Myocyte (in vitro differentiated cells): ENCODE measurements around the gene IFT25. TPM values are rescaled to one million over a fixed set of nuclear protein-coding genes. Genes with fewer than 3 reads are reported as not detected.

Experiments
- DNase-seq: peaks from one replicate; pipeline ENCODE4 v3.0.0-alpha.2; 2012; ENCODE audit warnings: low read depth
- total RNA-seq: library from RNA; depleted of rRNA; stranded (reverse); fragments of >200 nt; gene quantifications from 2 replicates; pipeline ENCODE4 v1.2.3, GENCODE V29; 2014

The IFT25 gene
- total RNA-seq, 1 donor from 2014 or later, result 14.4 TPM

GRCh38 chr1:53957194-53957818 lies 11.8 kb upstream of the IFT25 start:
- DNase-seq, result no peak

- no peak for DNase-seq
Observed at GRCh38 chr1:53956308-53957168, 11.0 kb upstream of the IFT25 start.

DNA sequence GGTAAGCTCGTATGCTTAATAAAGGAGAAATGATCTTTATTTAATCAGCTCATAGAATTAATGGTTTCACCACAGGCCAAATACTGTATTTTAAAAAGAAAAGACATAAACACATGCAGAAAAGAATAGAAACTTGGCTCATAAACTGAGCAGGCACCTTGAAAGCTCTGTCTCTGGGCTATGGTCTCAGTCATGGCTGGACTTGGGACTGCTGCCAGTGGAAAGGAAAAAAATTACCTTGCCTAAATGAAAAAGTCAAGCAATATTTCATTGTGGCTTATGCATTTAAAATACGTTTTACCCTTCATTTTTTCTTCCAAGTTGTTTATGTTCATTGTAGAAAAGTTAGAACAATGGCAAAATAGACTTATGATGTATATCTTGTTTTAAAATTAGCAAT lies 8.6 kb upstream of the IFT25 start:
- DNase-seq, result no peak

DNA sequence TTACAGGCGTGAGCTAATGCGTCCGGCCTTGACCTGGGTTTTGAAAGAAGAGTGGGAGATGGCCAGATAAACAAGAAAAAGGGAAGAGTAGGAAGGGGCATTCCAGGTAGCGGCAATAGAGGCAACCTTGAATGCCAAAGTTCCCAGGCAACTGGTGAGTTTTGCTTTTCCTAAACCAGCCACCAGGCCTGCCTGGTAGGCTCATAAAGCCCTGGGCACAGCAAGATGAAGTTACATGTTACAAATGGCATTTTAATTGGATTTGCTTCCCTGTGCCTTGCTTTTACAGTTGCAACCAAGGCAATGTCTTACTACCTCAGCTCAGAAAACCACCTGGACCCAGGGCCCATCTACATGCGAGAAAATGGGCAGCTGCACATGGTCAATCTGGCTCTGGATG lies 6.2 kb upstream of the IFT25 start:
- DNase-seq, result no peak

DNA sequence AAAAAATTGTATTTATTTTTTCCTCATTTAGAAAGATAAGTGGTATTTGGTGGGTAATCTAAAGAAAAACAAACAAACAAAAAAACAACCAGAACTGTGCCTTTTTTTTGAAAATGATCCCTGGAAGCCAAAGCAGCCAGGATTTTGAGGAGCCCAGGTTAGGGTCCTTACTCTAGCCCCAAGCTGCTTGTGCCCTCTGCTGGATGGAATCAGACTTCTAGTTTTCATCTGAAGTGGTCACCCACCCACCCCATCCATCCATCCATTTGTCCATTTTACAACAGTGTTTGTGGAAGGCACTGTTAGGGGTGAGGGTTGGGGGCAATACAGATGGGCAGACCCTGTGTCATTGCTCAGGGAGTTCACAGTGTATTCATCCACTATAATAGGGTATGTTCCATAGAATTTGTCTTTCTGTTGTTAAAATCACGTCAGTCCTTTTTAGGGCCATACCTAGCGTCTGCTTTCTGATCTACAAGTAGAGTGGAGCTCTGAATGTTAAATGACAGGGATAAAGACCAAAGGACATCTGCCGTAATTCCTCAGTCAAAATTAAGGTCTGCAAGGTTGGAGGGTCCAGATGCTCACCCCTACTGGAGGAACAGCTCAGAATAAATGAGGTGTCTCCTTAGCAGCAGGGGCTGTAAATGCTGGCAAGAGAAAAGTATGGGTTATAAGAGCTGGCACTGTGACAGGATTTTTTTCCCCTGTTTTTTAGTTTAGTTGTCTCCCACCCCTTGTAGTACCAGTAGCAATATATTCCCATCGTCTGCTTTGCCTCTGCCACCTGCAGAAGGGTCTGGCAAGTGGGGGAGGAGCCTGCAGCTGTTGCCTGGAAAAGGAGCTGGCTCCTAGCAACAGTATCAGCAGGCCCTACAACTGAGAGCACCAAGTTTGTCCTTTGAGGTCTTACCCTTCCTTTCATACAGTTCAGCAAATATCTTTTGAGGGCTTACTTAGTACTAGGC lies 3.8 kb upstream of the IFT25 start:
- DNase-seq, result peak; percentile 43

DNA sequence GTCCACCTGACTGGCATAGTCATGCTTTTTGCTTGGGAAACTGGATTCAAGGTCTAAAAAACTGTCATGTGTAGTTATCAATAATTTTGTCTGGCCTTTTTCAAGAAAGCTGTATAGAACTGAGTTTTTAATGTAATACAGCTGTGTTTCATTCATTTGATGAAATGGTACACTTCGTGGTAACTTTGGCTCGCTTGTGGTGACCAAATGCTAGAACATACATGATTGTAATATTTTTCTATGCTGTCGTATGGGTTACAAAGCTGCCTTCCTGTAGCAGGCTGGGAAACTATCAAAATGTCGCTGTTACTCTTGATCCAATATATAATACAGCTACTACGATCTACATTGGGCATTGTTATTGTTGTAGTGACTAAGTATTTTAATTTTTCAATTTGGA lies 2.8 kb upstream of the IFT25 start:
- no peak for DNase-seq

DNA sequence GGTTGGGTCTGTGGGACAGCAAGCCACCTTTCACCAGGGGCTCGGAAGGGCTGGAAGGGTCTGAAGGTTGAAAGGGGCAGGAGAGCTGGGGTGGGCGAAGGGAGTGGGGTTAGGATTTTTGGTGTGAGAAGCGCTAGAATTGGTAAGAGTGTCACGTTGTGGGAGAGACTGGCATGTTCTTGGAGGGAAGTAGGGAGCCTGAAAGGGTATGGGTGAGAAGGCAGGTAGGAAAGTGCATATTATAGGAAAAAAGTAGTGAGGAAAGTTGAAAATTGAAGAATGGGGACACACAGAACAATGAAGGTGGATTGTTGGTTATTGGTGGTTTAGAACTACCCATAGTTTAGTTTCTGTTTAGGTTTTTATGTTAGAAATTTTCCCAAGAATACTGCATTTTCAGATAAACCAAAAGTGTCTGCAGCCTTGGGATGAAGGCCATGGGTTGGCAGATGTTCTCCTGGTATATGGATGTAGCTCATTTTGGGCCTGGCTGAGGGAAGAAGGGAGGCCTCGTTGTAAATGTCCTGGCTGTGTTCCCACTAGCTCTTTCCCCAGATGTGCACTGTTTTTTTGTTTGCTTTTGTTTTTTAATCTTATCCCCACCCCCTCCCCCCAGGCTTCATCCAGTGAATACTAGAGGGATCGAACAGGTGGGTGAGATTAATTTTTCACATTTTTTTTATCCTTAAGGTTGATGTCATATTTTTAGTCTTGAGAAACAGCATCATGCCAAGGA lies 1.8 kb upstream of the IFT25 start:
- no peak for DNase-seq

- DNase-seq, result no peak
Observed at GRCh38 chr1:53946252-53947171, 1.0 kb upstream of the IFT25 start, which contains the start of gene LRRC42. LRRC42 (plus strand) TSS chr1:53946350; CDS start chr1:53952000, 5,650 bp downstream.

DNA sequence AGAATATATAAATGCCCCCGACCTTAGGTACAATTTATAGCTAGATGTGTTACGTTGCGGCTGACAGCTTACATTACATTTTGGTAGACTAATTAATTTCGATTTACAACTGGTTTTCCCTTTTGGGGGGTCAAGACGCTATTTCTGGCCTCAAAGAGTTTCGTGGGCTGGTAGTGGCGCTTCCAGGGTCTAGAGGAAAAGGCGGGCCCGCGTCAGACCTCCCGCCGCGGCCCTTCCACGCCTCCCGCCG lies 391 bp downstream of the IFT25 start:
- no peak for DNase-seq

GRCh38 chr1:53944469-53945182 lies 873 bp downstream of the IFT25 start:
- DNase-seq, result no peak

- DNase-seq, result no peak
Observed at GRCh38 chr1:53943490-53944043, 1.9 kb downstream of the IFT25 start.

DNA sequence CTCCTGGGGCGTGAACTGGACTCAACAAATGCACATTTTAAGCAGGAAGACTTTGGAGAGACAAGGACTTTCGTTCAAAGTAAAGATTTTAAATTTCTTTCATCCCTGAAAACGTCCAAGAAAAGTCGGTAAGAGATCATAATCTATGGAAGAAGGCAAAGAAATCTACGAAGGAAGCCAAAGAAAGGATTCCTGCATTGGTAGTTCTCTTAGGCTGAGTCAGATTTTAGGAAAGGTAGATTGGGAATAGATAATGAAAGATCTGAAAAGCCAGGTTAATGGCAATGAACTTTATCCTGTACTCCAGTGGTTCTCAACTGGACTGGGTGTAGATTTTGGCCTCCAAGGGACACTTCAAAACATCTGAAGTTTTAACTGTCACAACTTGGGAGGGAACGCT lies 2.4 kb downstream of the IFT25 start:
- DNase-seq, result no peak

DNA sequence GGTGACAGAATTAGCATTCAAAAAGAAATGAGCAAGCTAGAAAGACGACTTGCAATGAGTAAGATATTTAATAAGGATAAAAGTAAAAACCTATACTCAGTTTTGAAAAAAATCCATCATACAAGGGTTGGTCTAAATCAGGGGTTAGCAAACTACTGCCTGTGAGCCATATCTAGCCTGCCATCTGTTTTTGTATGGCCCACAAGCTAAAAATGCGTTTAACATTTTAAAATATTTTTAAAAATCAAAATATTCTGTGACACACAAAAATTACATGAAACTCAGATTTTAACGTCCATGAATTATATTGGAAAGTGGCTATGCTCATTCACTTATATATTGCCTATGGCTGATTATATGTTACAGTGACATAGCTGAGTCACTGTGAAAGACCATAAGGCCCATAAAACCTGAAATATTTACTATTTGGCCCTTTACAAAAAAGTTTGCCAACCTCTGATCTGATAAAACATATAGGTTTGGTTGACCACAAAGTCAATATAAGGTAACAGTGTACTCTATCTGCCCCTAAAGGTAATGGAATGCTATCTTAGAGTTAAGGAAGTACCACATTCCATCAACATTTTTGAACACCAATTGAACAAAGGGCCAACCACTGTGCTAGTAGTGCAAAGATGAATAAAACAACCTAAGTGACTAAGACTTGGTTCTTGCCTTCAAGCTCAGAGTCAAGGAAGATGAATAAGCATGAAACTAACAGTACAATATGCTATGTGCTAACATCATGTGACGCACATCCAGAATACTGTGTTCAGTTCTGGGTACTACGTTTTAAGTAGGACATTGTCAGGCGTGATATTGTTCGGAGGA lies 3.2 kb downstream of the IFT25 start:
- no peak for DNase-seq

DNA sequence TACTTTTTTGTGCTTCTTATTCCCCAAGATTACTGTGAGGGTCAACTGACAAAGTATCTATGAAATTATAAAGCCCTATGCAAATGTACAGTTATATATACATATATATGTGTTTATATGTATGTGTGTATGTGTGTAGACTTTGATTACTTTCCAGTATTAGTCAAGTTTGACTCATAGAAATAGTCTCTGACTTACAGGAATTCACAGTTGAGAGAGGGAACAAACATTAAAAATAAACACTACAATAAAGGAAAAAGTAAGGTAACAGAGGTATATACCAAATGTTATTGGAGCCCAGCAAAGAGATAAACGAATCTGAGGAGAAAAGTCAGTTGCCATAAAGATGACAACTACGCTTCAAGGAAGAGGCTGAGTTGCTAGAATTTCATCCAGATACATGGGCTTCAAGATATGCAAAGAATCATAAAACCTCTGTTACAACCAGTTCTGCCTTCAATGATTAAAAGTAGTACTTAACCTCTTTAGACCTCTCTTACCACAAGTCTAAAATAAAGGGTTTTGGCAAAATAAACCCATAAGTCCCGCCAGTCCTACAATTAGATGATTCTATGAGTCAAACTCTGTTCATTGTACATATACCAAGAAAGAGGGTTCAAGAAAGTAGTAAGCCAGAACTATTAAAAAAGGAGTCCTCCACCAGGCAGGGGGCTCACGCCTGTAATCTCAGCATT lies 7.2 kb downstream of the IFT25 start:
- no peak for DNase-seq

- DNase-seq, result no peak
Observed at GRCh38 chr1:53936430-53936829, 9.1 kb downstream of the IFT25 start.

DNA sequence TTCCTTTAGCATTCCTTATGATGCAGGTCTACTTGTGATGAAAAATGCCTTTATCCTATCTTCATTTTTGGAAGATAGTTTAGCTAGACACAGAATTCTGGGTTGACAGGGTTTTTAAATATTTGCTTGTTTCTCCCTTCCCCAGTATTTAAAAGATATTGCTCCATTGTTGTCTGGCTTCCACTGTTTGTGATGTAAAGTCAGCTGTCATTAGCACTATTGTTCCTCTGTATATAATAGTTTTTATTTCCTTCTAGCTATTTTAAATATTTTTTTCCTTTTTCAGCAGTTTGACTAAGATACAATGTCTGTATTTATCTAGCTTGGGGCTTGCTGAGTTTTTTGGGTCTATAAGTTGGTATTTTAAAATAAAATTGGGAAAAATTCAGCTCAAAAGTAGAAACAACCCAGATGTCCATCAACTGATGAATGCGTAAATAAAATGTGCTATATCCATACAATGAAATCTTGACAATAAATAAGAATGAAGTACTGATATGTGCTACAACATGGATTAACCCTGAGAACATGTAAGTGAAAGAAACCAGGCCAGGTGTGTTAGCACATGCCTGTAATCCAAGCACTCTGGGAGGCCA lies 11.2 kb downstream of the IFT25 start:
- no peak for DNase-seq

DNA sequence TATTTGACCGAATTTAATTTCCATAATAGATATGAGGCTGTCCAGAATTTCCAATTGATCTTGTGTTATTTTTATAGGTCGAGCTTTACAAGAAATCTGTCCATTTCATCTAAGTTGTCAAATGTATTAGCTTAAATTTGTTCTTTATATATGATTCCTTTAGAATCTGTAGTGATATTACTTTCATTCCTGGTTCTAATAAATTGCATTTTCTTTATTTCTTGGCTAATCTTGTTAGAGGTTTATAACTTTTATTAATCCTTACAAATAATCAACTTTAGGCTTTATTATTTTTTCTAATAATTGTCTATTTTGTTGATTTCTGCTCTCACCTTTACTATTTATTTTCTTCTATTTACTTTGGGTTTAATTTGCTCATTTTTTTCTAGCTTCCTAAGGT lies 14.0 kb downstream of the IFT25 start:
- DNase-seq, result no peak
